Hindlimb muscle (tissue), 1 donor: Measurements from ENCODE around the gene RIN1. TPM values are rescaled to one million over a fixed set of nuclear protein-coding genes. Genes with fewer than 3 reads are reported as not detected.
"Not testable (repeated sequence)": the region's sequence is repeated elsewhere in the genome, so short reads cannot be mapped to it uniquely, and the experiment has no call there.

Experiments
- DNase-seq: peaks from one replicate; pipeline ENCODE4 v3.0.0-alpha.2; 2013
- polyA plus RNA-seq: library from polyadenylated mRNA; unstranded; fragments of 120-200 nt; gene quantifications from one replicate; pipeline ENCODE4 v1.2.1, GENCODE V29; 2013; ENCODE audit not compliant: insufficient read length

Gene RIN1
- polyA plus RNA-seq, 1 donor, result 11.5 TPM

- not testable (repeated sequence) for DNase-seq
These were observed 14.5 kb upstream of the RIN1 start for GRCh38 chr11:66350560-66351235.

GRCh38 chr11:66349084-66349386 lies 12.8 kb upstream of the RIN1 start:
- no peak for DNase-seq

- DNase-seq, result peak; percentile 91
These were observed 11.4 kb upstream of the RIN1 start, which contains the start of gene B4GAT1 for GRCh38 chr11:66347425-66348276. TSS of gene B4GAT1 (minus strand) at chr11:66347629. CDS start at chr11:66347545, 84 bp downstream.

- DNase-seq, result no peak
These were observed 10.5 kb upstream of the RIN1 start for GRCh38 chr11:66346476-66347424.

GRCh38 chr11:66345316-66345649 lies 9.0 kb upstream of the RIN1 start:
- DNase-seq, result no peak

- peak; percentile 98 for DNase-seq
These were observed 8.5 kb upstream of the RIN1 start, which contains the start of gene BRMS1 for GRCh38 chr11:66344550-66345315. TSS of gene BRMS1 (minus strand) at chr11:66345104. CDS start at chr11:66342234, 2,870 bp downstream.

DNA sequence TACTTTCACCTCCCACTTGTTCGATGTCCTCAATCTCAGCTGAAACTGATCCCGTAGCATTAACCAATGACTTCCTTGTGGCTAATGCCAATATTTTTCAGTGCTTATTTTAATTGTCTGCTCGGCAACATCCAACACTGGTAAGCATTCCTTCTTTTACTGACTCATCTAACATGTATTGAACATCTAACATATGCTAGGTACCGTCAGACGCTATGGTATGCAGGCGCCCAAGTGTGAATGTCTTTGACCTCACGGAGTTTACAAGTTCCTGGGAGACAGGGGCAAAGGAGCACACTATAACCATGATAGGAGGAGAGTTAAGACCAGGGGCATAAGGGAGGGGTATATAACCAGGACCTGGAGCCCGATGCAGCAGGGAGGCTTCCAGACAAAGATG lies 6.9 kb upstream of the RIN1 start:
- DNase-seq, result no peak

- no peak for DNase-seq
These were observed 5.4 kb upstream of the RIN1 start for GRCh38 chr11:66341502-66342126.

GRCh38 chr11:66340596-66341501 lies 4.6 kb upstream of the RIN1 start:
- DNase-seq, result no peak

GRCh38 chr11:66339686-66340483 lies 3.7 kb upstream of the RIN1 start:
- DNase-seq, result no peak

GRCh38 chr11:66339162-66339675 lies 3.0 kb upstream of the RIN1 start:
- DNase-seq, result no peak

GRCh38 chr11:66338276-66339161 lies 2.3 kb upstream of the RIN1 start:
- no peak for DNase-seq

- DNase-seq, result no peak
These were observed 1.1 kb upstream of the RIN1 start for GRCh38 chr11:66337103-66337899.

GRCh38 chr11:66335531-66336233 lies 552 bp downstream of the RIN1 start:
- no peak for DNase-seq

DNA sequence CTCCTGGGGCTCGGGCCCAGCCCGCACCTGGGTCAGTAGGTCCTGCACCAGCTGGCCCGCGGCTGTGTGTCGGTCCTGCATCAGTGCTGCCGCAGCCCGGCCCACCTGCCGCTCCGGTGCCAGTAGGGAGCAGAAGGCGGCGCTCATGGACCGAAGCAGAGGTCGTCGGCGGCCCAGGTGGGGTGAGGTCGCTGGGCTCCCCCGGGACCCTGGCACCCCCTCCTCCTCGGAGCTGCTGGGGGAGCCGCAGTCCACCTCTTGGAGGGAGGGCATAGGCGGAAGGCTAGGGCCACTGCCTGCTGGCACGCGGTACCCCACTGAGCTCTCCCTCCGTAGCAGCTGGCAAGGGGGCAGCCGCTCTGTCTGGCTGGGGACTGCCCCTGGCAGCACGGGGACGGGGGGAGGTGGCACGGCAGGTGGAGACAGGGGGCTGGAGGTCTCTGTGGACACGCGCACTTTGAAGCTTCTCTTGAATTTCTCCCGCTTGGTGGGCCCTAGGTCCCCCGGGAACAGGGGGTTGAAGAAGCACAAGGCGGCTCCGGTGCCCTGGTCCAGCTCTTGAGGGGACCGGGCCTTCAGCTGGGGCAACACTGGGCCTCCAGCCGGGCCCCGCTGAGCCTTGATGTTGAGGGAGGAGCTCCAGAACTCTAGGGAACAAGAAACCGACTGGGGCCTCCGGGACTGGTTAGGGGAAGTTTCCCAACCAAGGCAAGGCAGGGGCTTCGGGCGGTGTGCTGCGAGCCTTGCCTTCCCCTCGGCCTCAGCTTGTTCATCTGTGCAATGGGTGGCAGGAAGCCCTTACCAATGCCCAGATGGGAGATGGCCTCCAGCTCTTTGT lies 1.4 kb downstream of the RIN1 start:
- DNase-seq, result no peak
